Superior temporal gyrus (tissue), 1 donor: ENCODE measurements around the gene DRD1.
"Not testable (repeated sequence)": the region's sequence is repeated elsewhere in the genome, so short reads cannot be mapped to it uniquely, and the experiment has no call there.

Experiments used
- DNase-seq: peaks from one replicate; pipeline ENCODE4 v3.0.0-alpha.2; 2016; ENCODE audit errors: extremely low spot score

The DRD1 gene

DNA sequence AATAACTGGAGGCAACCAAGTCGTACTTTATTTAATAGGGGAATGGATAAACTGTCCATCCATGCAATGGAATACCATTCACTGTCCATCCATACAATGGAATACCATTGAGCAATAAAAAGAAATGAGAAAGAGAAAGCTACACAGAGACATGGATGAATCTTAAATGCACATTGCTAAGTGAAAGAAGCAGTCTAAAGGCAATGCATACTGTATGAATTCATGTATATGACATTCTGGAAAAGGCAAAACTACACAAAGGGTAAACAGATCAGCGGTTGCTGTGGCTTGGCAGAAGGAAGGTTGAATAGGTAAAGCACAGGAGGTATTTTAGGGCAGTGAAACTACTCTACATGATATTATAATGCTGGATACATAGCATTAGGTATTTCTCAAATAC is 16.2 kb downstream of the DRD1 start:
- no peak for DNase-seq

- DNase-seq, result not testable (repeated sequence)
Measured at GRCh38 chr5:175424594-175424993, 19.4 kb downstream of the DRD1 start.

GRCh38 chr5:175422058-175422457 is 21.9 kb downstream of the DRD1 start:
- no peak for DNase-seq

DNA sequence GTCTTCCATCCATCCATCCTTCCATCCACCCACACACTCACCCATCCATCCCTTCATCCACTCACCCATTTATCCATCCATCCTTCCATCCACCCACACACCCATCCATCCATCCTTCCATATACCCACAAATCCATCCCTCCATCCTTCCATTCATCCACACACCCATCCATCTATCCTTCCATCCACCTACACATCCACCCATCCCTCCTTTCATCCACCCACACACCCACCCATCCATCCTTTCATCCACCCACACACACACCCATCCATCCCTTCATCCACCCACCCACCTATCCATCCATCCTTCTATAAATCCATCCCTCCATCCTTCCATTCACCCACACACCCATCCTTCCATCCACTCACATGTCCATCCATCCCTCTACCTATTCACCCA is 23.6 kb downstream of the DRD1 start:
- no peak for DNase-seq

- DNase-seq, result no peak
Measured at GRCh38 chr5:175418251-175418650, 25.7 kb downstream of the DRD1 start.

DNA sequence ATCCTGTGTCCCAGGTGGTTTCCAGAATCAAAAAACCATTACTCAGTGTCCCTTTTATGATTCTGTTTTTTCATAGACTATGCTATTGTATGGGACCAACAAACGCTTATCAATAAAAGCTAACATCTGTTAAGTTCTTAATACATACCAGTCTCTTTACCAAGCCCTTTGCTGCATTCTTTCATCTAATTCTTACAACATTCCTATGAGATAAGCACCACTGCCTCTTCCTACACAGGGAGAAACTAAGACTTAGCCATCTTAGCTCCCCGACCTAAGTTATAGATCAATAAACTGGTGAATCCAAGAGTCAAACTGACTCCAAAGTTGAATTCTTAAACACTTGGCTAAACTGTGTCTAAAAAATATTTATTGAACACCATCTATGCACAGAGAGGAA is 26.6 kb downstream of the DRD1 start:
- DNase-seq, result no peak

DNA sequence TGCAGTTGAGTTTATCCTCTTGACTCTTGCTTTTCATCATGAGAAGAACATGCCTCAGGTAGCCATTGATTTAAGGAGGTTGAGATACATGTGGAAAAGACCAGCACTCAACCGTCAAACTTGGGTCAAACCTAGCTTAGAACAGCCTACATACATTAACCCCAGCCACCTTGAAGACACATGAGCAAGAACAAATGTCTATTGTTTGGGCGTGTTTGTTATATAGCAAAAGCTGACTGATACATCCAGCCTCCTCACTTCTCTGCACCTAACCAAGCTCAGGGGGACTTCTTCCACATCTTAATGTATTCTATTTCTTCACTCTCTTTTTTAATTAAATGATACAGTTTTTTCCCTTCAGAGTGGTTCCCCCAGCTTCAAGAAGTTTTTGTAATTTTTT is 28.7 kb downstream of the DRD1 start:
- DNase-seq, result no peak

GRCh38 chr5:175410926-175411325 is 33.1 kb downstream of the DRD1 start:
- DNase-seq, result no peak

DNA sequence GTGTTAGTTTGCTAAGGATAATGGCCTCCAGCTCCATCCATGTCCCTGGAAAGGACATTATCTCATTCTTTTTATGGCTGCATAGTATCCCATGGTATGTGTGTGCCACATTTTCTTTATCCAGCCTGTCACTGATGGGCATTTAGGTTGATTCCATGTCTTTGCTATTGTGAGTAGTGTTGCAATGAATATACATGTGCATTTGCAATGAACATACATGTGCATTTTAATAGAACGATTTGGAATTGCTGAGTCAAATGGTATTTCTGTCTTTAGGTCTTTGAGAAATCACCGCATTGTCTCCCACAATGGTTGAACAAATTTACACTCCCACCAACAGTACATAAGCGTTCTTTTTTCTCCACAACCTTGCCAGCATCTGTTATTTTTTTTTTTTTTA is 37.7 kb downstream of the DRD1 start:
- DNase-seq, result no peak

DNA sequence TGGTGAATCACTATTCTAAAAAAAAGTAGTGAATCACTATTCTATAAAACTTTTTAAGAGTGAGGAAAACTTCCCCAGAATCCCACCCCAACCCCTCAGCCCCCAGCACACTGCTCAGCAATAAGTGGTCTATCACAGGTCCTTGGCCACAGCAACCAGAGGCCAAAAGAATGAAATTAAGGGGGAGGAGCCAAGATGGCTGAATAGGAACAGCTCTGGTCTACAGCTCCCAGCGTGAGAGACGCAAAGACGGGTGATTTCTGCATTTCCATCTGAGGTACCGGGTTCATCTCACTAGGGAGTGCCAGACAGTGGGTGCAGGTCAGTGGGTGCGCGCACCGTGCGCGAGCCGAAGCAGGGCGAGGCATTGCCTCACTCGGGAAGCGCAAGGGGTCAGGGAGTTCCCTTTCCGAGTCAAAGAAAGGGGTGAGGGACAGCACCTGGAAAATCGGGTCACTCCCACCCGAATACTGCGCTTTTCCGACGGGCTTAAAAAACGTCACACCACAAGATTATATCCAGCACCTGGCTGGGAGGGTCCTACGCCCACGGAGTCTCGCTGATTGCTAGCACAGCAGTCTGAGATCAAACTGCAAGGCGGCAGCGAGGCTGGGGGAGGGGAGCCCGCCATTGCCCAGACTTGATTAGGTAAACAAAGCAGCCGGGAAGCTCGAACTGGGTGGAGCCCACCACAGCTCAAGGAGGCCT is 46.2 kb downstream of the DRD1 start:
- not testable (repeated sequence) for DNase-seq

GRCh38 chr5:175395430-175395829 is 48.6 kb downstream of the DRD1 start:
- not testable (repeated sequence) for DNase-seq

DNA sequence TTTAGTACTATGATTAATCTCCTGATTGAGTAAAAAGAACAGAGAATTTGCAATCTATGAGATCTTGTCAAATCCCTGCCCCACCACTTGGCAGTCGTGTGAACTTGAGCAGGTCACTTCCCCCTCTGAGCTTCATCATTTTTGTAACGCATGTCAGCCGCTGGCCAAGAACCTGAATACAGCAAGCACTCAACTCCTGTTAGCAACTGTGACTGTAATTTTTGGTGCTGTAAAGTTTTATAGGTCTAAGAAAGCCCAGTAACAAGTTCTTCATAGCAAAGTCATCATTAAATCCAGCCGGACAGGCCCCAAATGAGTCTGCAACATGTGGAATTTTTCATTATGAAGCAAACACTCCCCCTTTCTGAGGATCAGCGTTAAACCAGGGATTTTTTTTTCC is 49.4 kb downstream of the DRD1 start:
- no peak for DNase-seq

- DNase-seq, result no peak
Measured at GRCh38 chr5:175393897-175394296, 50.1 kb downstream of the DRD1 start.

- no peak for DNase-seq
Measured at GRCh38 chr5:175392236-175392635, 51.7 kb downstream of the DRD1 start.

DNA sequence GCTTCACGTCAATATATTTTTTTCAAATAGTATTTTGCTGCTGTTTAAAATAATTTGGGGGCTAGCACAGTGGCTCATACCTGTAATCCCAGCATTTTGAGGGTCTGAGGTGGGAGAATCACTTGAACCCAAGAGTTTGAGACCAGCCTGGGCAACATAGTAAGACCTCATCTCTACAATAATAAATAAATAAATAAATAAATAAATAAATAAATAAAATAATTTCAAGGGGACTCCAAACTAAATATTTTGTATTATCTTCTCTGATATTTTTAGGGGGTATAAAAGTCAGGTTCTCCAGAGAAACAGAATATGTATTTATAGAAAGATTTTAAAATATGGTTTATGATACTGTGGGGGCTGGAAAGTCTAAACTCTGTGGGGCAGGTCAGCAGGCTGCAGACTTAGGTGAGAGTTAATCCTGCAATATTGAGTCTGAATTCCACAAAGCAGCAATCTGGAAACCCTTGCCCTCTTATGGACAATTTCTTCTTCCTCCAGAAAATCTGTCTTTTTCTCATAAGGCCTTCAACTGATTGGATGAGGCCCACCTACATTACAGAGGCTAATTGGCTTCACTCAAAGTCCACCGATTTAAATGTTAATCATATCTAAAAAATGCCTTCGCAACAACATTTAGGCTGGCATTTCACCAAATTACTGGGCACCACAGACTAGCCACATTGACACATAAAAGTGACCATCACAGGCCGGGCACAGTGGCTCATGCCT is 53.5 kb downstream of the DRD1 start:
- no peak for DNase-seq
